Esophagus muscularis mucosa (tissue), 3 donors: ENCODE measurements around the gene ZFHX3.

Source experiments
- CTCF ChIP-seq, 3 experiments: fragments of 200-600 bp in 2 of 3; fragments of 450-650 bp in 1 of 3; sonication (generic) in 2 of 3; IDR thresholded peaks; one replicate each; pipeline ENCODE4 v1.5.1; 2017 to 2019; ENCODE audit warnings: antibody characterized with exemption in 3 of 3, mild to moderate bottlenecking in 2 of 3, moderate library complexity in 1 of 3
- POLR2A ChIP-seq: fragments of 450-650 bp; IDR thresholded peaks from one replicate; pipeline ENCODE4 v1.6.1; 2017; ENCODE audit warnings: antibody characterized with exemption, moderate library complexity, mild to moderate bottlenecking, low read depth

- TF ChIP-seq POLR2A = no peak
- no peak for TF ChIP-seq CTCF (IDR thresholded peaks at IDR 0.05)
Observed at GRCh38 chr16:73000020-73000906, 47.7 kb downstream of the ZFHX3 start.
